Osteocyte (in vitro differentiated cells): Measurements from ENCODE around the gene RHEB. TPM values are rescaled to one million over a fixed set of nuclear protein-coding genes. Genes with fewer than 3 reads are reported as not detected.
A peak's percentile ranks its signal among the peaks of the same experiment; 100 is the strongest.

Experiments
- DNase-seq: peaks from one replicate; pipeline ENCODE4 v3.0.0; 2021; ENCODE audit warnings: mixed read lengths; ENCODE audit not compliant: unreplicated experiment; ENCODE audit errors: extremely low spot score
- H3K27ac Mint-ChIP-seq: one replicate; pipeline ENCODE4 v1.8.0; 2021; ENCODE audit warnings: mild to moderate bottlenecking, mixed read lengths; ENCODE audit not compliant: unreplicated experiment
- H3K27me3 Mint-ChIP-seq: one replicate; pipeline ENCODE4 v1.8.0; 2021; ENCODE audit warnings: mixed read lengths; ENCODE audit not compliant: unreplicated experiment
- H3K36me3 Mint-ChIP-seq: one replicate; pipeline ENCODE4 v1.8.0; 2021; ENCODE audit warnings: mixed read lengths; ENCODE audit not compliant: unreplicated experiment
- H3K4me1 Mint-ChIP-seq: one replicate; pipeline ENCODE4 v1.8.0; 2021; ENCODE audit warnings: mixed read lengths; ENCODE audit not compliant: unreplicated experiment
- H3K4me3 Mint-ChIP-seq: one replicate; pipeline ENCODE4 v1.8.0; 2021; ENCODE audit warnings: mild to moderate bottlenecking, moderate library complexity, mixed read lengths; ENCODE audit not compliant: unreplicated experiment
- H3K9me3 Mint-ChIP-seq: one replicate; pipeline ENCODE4 v1.8.0; 2021; ENCODE audit warnings: mixed read lengths; ENCODE audit not compliant: unreplicated experiment
- CTCF ChIP-seq: fragments of 200-600 bp; sonication (generic); IDR thresholded peaks from 2 replicates; pipeline ENCODE4 v1.5.0; 2021; ENCODE audit warnings: antibody characterized with exemption, mild to moderate bottlenecking, moderate library complexity
- total RNA-seq: library from RNA; stranded (reverse); gene quantifications from 2 replicates; pipeline ENCODE4 v1.2.1, GENCODE V29; 2021

Gene RHEB
- total RNA-seq, 1 donor from 2014 or later: 97.7 TPM

GRCh38 chr7:151550656-151551286 is 31.1 kb upstream of the RHEB start:
- H3K9me3 Mint-ChIP-seq: no peaks in the 10 kb centered on the region

GRCh38 chr7:151549644-151550043 is 29.9 kb upstream of the RHEB start:
- TF ChIP-seq CTCF: no peak
- Mint-ChIP-seq H3K27ac (no peak overlapping the region), H3K36me3 (no peaks in the 10 kb centered on the region), H3K9me3 (no peaks in the 10 kb centered on the region), H3K4me3 (no peak overlapping the region), H3K27me3 (no peaks in the 10 kb centered on the region), H3K4me1 (peaks cover 13% of the 10 kb centered on the region)
- DNase-seq: peak; percentile 25

More at GRCh38 chr7:151550656-151551286, 31.1 kb upstream of the RHEB start:
- peak overlapping the region; percentile 39 for H3K27ac Mint-ChIP-seq
- DNase-seq: peak; percentile 30
- no peaks in the 10 kb centered on the region for H3K36me3 Mint-ChIP-seq
- no peak overlapping the region for H3K4me3 Mint-ChIP-seq
- no peaks in the 10 kb centered on the region for H3K27me3 Mint-ChIP-seq
- no peak for TF ChIP-seq CTCF
- peaks cover 13% of the 10 kb centered on the region for H3K4me1 Mint-ChIP-seq

GRCh38 chr7:151549083-151549482 is 29.4 kb upstream of the RHEB start:
- no peak for TF ChIP-seq CTCF

GRCh38 chr7:151544183-151544582 is 24.5 kb upstream of the RHEB start:
- Mint-ChIP-seq H3K36me3 (no peaks in the 10 kb centered on the region), H3K9me3 (no peaks in the 10 kb centered on the region), H3K4me1 (peaks cover 1% of the 10 kb centered on the region), H3K4me3 (no peak overlapping the region), H3K27ac (no peak overlapping the region), H3K27me3 (peaks cover 4% of the 10 kb centered on the region)
- DNase-seq: peak; percentile 38
- TF ChIP-seq CTCF: no peak

More at GRCh38 chr7:151549083-151549482, 29.4 kb upstream of the RHEB start:
- peaks cover 13% of the 10 kb centered on the region for H3K4me1 Mint-ChIP-seq
- DNase-seq: peak; percentile 59
- H3K27me3 Mint-ChIP-seq: no peaks in the 10 kb centered on the region
- no peak overlapping the region for H3K4me3 Mint-ChIP-seq
- H3K27ac Mint-ChIP-seq: no peak overlapping the region
- H3K9me3 Mint-ChIP-seq: no peaks in the 10 kb centered on the region
- H3K36me3 Mint-ChIP-seq: no peaks in the 10 kb centered on the region

GRCh38 chr7:151542606-151543130 is 23.0 kb upstream of the RHEB start:
- no peak for TF ChIP-seq CTCF
- Mint-ChIP-seq H3K36me3 (no peaks in the 10 kb centered on the region), H3K27ac (no peak overlapping the region), H3K27me3 (peaks cover 8% of the 10 kb centered on the region), H3K4me3 (no peak overlapping the region), H3K4me1 (peaks cover 15% of the 10 kb centered on the region), H3K9me3 (no peaks in the 10 kb centered on the region)
- DNase-seq: no peak
